Stimulated activated CD4-positive, alpha-beta T cell treated with anti-CD3 and anti-CD28 coated beads, Interleukin-4, amount 100 ng/mL, for 48 hours (primary cell): ENCODE results near the gene UBXN7.
A peak's percentile ranks its signal among the peaks of the same experiment; 100 is the strongest.
"Not testable (repeated sequence)": the region's sequence is repeated elsewhere in the genome, so short reads cannot be mapped to it uniquely, and the experiment has no call there.

Experiments
- DNase-seq, 2 donors: peaks; one replicate each; pipeline ENCODE4 v3.0.0-alpha.2; 2020; ENCODE audit warnings: low read depth in 2 of 2

The UBXN7 gene

DNA sequence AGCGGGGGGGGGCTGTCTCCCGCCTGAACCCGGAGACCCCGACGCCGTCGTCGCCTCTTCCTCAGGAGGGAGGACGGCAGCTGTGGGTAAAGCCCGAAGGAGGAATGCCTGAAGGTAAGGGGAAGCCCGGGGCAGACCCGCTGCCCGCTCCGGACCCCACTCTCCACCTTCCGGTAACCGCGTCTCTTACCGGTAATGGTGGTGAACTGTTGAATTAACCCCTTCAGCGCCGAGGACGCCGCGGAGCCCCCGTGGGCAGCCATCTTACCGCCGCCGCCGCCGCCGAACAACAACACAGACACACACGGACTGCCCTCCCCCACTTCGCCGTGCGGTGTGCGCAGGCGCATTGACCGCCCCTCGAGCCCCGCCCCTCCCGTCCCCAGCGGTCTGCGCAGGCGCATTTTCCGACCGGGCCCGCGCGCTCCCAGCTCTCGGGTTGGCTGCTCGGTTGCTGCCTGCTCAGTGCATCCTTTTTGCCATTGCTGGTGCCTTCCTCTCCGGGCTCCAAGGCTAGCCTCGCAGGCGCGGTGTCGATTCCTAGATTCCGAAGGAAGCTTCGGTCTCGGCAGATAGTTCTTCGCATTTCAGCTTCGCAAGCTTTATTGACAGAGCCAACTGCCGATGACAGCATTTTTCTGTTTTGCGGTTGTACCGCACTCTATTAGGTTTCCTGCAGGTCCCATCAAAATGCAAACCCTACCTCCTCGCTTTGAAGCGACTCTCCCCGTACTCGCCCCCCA, at the start of gene UBXN7:
Gene UBXN7 (minus strand): TSS at position 291 of the 743 bp plus-strand sequence. CDS start 28 bp downstream, at position 263.
- peak; percentile 92 to 98 for DNase-seq

DNA sequence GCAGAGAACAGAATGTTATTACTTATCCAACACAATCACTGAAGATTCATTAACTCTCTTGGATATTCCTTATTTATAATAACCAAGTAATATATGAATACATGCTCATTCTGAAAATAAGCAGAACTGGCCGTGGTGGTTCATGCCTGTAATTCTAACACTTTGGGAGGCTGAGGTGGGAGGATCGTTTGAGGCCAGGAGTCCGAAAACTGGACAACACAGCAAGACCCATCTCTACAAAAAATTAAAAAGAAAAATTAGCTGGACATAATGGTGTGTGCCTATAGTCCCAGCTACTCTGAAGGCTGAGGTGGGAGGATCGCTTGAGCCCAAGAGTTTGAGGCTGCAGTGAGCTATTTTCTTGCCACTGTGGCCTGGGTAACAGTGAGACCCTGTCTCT, 45.5 kb upstream of the UBXN7 start:
- DNase-seq, result no peak

DNA sequence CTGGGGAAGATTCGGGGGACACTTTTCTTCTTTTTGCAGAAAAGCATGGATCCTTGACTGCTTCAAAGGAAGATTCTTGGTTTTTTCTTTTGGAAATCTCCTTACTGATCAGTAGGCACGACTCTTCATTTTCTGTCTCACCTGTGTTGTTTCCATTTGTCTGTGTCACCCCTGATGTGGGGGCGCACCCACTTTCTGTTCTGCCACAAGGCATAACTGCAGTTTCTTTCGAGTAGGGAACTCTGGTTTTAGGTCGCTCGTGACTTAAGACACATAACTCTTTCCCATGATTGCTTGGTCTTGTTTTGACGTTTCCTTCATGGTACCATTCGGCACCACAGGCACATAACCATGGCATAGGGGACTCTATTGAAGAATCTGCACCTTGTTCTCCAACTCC, 40.1 kb upstream of the UBXN7 start:
- DNase-seq, result no peak

GRCh38 chr3:196471551-196471950, 39.3 kb upstream of the UBXN7 start:
- no peak for DNase-seq

- not testable (repeated sequence) for DNase-seq
Observed at GRCh38 chr3:196470182-196470581, 38.0 kb upstream of the UBXN7 start.

GRCh38 chr3:196463804-196464203, 31.6 kb upstream of the UBXN7 start:
- no peak for DNase-seq

- DNase-seq, result no peak
Observed at GRCh38 chr3:196463478-196463756, 31.2 kb upstream of the UBXN7 start.

DNA sequence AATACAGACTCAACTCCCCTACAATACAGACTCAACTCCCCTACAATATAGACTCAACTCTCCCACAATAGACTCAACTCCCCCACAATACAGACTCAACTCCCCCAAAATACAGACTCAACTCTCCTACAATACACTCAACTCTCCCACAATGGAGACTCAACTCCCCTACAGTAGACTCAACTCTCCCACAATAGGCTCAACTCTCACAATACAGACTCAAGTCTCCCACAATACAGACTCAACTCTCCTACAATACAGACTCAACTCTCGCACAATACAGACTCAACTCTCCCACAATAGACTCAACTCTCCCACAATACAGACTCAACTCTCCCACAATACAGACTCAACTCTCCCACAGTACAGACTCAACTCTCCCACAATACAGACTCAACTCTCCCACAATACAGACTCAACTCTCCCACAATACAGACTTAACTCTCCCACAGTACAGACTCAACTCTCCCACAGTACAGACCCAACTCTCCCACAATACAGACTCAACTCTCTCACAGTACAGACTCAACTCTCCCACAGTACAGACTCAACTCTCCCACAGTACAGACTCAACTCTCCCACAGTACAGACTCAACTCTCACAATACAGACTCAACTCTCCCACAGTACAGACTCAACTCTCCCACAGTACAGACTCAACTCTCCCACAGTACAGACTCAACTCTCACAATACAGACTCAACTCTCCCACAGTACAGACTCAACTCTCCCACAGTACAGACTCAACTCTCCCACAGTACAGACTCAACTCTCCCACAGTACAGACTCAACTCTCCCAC, 30.7 kb upstream of the UBXN7 start:
- DNase-seq, result not testable (repeated sequence)

GRCh38 chr3:196458063-196458462, 25.8 kb upstream of the UBXN7 start:
- DNase-seq, result no peak

DNA sequence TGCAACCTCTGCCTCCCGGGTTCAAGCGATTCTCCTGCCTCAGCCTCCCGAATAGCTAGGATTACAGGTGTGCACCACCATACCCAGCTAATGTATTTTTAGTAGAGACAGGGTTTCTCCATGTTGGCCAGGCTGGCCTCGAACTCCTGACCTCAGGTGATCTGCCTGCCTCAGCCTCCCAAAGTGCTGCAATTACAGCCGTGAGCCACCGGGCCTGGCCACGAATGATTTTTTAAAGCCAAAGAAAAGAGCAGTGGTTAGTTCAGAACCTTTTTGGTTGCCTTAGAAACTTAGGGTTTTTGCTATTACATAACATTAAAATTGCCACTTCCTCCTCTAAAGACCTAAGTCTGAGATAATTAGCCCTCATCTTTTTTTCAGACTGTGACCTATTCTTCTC, 25.2 kb upstream of the UBXN7 start:
- not testable (repeated sequence) for DNase-seq

DNA sequence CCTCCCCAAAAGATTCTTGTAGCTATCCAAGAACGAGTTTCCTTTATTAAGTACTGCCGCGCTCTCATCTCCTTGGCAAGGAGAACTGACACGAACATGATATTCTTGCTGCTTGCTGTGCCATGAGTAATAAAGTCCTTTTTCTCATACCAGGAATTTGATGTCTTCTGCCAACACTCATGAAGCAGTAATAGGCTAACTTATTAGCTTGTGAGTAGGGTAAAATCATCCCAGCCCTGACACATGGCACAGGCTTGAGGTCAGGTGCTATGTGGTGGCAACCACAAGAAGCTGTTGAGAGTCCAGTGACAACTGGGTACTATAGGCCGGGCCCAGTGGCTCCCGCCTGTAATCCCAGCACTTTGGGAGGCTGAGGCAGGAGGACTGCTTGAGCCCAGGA, 22.7 kb upstream of the UBXN7 start:
- DNase-seq, result no peak

GRCh38 chr3:196445391-196445790, 13.2 kb upstream of the UBXN7 start:
- DNase-seq, result not testable (repeated sequence)

- DNase-seq, result no peak
Observed at GRCh38 chr3:196444500-196444894, 12.3 kb upstream of the UBXN7 start.

- no peak for DNase-seq
Observed at GRCh38 chr3:196440696-196441095, 8.5 kb upstream of the UBXN7 start.

DNA sequence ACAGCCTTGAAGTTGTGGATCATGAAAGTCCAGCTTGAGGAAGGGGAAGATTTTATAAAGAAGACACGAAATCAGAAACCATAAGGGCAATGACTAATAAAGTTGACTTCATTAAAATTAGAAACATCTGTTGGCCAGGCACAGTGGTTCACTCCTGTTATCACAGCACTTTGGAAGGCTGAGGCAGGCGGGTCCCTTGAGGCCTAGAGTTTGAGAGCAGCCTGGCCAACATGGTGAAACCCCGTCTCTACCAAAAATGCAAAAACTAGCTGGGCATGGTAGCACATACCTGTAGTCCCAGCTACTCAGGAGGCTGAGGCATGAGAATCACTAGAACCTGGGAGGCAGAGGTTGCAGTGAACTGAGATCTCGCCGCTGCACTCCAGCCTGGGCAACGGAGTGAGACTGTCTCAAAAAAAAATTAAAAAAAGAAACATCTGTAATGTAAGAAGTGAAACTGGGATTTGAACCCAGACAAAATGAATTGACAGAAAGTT, 7.9 kb upstream of the UBXN7 start:
- DNase-seq, result no peak

DNA sequence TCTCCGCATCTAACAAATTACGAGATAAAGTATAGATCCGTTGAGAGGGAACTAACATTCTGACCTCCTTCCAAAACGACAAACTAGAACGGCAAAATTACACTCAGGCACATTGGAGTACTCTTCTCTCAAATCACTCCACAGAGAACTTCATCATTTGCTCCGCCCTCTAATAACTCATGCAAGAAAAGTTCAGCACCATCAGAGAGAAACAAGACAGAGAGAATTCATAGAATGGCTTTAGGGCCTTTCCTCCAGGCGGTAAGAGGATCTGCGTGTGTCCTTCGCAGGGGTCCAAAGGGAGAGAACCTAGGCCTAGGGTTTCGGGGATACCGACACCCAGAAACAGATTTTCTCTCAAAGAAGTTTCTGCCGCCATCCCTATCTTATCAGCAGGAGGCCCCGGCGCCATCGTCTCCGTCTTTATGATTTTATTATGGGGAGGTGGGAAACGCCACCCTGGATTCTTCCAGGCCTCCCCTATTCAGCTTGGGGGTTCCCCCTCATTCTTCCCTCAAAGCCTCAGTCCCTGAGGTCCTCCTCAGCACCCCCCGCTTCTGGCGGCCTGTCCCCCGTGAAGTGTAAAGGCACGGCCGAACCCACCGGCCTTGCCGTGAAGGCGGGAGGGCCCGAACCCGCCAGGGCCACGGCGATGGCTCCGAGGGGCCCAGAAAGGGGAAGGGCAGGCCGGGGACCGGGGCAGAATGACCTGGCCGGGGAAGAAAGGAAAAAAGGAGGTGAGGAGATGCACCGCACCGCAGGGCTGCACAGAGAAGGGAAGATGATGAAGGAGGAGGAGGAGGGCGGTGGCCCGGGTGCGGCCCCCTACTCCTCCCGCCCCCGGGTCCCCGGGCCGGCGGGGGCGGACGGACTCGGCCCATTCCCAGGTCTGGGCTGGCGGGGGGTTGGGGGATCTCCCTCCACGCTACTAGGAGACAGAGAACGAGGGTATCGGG, 768 bp downstream of the UBXN7 start:
- peak; percentile 11 to 12 for DNase-seq

- DNase-seq, result no peak
Observed at GRCh38 chr3:196428041-196428440, 4.2 kb downstream of the UBXN7 start.

- DNase-seq, result not testable (repeated sequence)
Observed at GRCh38 chr3:196424421-196424820, 7.8 kb downstream of the UBXN7 start.

GRCh38 chr3:196423044-196423781, 9.0 kb downstream of the UBXN7 start:
- DNase-seq, result no peak

DNA sequence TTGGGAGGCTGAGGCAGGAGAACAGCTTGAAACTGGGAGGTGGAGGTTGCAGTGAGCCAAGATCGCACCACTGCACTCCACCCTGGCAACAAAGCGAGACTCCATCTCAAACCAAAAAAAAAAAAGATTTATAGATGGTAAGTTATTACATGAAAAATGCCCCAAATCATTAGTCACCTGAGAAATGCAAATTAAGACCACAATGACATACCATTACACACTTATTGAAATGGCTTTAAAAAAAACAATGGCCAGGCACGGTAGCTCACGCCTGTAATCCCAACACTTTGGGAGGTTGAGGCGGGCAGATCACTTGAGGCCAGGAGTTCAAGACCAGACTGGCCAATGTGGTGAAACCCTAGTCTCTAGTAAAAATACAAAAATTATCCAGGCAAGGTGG, 10.6 kb downstream of the UBXN7 start:
- DNase-seq, result not testable (repeated sequence)

DNA sequence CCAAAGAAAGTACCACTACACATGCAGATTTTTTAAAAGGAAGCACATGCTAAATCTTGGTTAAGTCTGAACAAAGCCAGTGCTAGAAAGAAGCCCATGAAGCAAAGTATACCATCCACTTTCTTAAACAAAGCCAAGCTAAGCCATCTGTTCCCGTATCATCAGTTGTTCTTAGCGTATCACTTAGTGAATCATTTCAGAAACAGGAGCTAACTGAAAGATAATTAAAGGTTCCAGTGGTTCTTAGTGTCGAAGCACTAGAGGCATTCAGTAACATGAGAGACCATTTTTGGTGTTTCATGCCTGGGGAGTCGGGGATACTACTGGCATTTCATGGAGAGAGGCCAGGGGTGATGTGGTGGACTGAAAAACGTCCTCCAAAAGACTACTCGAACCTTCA, 12.8 kb downstream of the UBXN7 start:
- no peak for DNase-seq
